OCI-M2 (cell line): ENCODE measurements around the gene CCDC85C.

Source experiments
- DNase-seq: peaks from one replicate; lab custom pipeline; 2025; ENCODE audit not compliant: unreplicated experiment; lab: John Stamatoyannopoulos, UW

CCDC85C gene

GRCh38 chr14:99560403-99560802 lies 43.6 kb downstream of the CCDC85C start:
- DNase-seq: no peak

GRCh38 chr14:99559286-99559990 lies 44.6 kb downstream of the CCDC85C start:
- no peak for DNase-seq

DNA sequence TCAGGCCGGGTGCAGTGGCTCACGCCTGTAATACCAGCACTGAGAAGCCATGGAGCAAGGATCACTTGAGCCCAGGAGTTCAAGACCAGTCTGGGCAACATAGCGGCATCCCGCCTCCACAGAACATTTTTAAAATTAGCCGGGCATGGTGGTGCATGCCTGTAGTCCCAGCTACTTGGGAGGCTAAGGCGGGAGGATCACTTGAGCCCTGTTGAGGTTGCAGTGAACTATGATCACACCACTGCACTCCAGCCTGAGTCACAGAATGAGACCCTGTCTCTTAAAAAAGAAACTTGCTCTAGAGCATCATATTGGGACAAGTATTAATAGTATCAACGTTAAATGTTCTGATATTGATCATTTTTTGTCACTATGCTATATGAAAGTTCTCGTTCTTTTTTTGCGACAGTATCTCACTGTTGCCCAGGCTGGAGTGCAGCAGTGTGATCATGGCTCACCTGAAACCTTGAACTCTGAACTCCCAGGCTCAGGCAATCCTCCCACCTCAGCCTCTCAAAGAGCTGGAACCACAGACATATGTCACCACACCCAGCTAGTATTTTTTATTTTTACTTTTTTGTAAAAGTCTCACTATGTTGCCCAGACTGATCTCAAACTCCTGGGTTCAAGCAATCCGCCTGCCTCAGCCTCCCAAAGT lies 47.7 kb downstream of the CCDC85C start:
- no peak for DNase-seq

DNA sequence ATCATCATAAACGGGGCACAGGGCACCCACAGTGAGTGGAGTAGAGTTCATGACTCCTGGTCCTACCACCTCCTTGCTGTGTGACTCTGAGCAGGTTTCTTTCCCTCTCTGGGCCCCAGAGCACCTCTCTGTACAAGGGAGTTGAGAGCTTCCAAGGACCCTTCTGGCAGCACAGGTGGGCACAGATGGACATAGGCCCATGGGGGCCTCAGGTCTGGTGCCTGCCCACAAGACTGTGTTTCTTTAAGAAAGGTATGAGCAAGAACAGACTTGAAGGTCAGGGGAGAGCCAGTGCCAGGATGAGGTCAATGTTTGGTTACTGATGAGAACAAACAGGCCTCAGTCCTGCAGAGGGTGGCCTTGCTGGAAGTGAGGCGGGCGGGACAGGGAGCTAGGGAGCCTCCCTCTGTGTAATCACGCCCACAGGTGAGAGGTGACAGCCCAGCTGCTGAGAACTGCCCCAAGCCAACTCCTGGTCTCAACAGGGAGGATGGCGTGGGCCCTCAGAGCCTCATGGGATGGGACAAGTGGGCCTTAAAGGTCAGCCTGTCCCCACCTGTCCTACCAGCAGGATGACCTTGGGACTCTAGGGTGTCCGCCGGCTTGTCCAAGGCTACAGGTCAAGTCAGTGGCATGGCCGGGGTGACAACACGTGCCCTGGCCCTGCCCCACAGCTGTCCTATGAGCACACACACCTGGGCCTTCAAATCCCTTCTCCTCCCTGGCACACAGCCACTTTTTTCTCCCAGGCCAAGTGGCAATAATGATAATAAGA lies 49.1 kb downstream of the CCDC85C start:
- no peak for DNase-seq

- no peak for DNase-seq
These were observed 49.8 kb downstream of the CCDC85C start for GRCh38 chr14:99554184-99554583.

- DNase-seq: no peak
These were observed 51.3 kb downstream of the CCDC85C start for GRCh38 chr14:99552572-99553216.

GRCh38 chr14:99552021-99552553 lies 51.9 kb downstream of the CCDC85C start:
- DNase-seq: no peak

GRCh38 chr14:99551034-99551922 lies 52.7 kb downstream of the CCDC85C start:
- no peak for DNase-seq

- DNase-seq: no peak
These were observed 53.5 kb downstream of the CCDC85C start for GRCh38 chr14:99550387-99550992.

DNA sequence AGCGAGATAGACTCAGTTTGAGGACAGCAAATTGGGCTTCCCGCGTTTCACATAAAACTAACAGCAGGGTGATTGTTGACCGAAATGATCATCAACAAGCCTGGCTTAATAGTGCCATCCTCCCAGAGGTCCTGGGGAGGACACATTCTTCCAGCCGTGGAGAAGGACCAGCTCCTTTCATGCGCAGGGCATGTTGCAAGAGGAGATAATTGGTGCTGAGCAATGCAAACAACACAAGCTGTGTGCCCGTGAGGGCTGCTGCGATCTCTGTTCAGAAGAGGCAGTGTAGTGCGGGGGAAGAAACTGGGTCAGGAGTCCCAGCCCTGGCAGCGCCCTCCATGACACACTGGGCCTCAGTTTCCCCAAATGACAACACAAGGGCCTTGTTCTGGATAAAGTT lies 54.3 kb downstream of the CCDC85C start:
- DNase-seq: no peak

GRCh38 chr14:99548871-99549515 lies 55.0 kb downstream of the CCDC85C start:
- DNase-seq: no peak

DNA sequence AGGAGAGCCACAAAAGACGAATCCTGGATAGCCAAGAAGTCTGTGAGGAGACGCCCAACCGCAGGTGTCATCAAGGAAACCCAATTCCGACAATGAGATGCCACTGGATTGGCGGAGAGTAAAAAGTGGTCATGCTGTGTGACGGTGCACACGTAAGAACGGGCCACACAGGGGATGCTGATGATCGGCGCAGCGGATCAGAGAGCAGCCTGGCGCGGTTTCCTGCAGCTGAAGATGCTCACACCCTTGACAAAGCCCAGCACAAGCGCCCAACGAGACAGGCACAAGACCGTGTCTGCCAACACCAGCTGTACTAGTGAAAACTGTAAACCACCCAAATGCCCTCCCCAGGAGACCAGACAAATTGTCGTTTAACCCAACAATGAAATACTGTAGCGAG lies 55.8 kb downstream of the CCDC85C start:
- DNase-seq: no peak

DNA sequence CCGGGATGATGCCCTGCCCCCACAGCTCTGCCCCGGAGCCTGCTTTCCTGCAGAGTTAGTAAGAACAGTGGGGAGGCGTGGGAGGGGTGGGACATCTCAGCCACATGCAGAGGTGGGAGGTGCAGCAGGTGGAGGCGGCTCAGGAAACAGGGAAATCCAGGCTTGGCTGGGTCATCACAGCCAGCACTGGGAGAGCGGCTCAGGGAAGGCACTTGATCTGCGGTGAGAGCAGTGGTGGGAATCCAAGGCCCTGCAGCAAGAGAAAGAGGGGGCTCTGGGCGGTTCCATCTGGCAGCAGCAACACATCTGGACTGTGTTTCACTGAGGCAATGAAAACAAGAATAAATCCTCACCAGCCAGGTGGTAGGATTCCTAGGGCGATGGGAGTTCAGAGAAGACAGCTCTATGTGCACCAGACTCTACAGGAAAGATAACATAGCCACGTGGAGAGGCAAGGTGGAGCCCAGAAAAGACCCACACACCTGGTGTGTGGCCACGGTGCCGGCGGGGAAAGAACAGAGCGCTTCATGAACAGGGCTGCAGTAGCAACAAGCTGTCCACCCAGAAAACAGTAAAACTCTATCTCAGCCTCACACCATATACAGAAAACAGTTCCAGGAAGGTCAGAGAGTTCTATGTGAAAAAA lies 57.6 kb downstream of the CCDC85C start:
- no peak for DNase-seq

DNA sequence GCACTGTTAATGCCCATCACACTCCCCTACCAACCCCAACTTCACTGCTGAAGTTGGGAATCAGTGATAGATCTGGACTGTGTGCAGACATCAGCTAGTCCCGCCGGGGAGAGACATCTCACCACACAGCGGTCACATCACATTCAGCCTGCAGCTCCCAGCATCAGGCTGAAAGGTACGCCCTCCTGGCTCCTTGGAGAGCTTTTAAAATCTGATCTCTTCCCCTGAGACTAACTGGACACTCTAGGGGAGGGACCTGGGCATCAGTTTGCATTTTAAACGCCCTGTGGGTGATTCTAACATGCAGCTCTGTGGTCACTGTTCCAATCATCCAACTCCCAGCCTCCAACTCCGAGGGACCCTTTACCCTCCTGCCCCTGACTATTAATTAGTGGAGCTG lies 58.4 kb downstream of the CCDC85C start:
- no peak for DNase-seq

GRCh38 chr14:99544991-99545390 lies 59.0 kb downstream of the CCDC85C start:
- no peak for DNase-seq

GRCh38 chr14:99543985-99544384 lies 60.0 kb downstream of the CCDC85C start:
- DNase-seq: no peak

DNA sequence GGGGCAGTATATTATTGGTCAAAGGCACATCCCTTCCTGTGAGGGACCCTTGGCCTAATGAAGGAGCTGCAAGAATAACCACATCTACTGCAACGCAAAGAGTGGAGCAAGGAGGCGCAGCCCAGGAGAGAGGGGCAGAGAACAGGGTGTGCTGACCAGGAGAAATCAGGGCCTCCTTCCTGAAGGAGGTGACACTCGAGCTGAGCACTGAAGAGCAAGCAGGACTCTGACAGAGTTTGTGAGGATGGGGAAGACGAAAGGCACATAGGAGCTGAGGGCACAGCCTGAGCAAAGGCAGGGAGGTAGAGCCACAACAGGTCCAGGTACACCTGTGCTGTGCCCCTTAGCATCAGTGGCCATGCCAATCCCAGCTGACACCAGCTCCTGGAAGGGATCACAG lies 60.6 kb downstream of the CCDC85C start:
- DNase-seq: no peak

GRCh38 chr14:99542566-99542965 lies 61.4 kb downstream of the CCDC85C start:
- DNase-seq: no peak
